Measurements from ENCODE around the gene LGALS1. TPM values are rescaled to one million over a fixed set of nuclear protein-coding genes. Genes with fewer than 3 reads are reported as not detected.

LGALS1 gene
- total and polyA plus RNA-seq, 9 of the 15 experiments (the other 6 are each of a cell fraction or from before 2014, with no cell fraction given) = 160 to 800 (median 330) TPM

- no peak for TF ChIP-seq SAP30 (IDR thresholded peaks at IDR 0.05; ENCODE audit: borderline replicate concordance, insufficient read depth, low read depth, low read length, poor library complexity, severe bottlenecking)
- no peak for TF ChIP-seq CEBPG (CRISPR knock-in tag; IDR thresholded peaks at IDR 0.05)
- no peak for TF ChIP-seq CEBPG (tag; conservative IDR thresholded peaks at IDR 0.05 in 1 of 2, IDR thresholded peaks at IDR 0.05 in 1 of 2)
- peak; percentile 95 for TF ChIP-seq FOSL1 (tag; conservative IDR thresholded peaks at IDR 0.05)
- peak; percentile 70; the same call in 1 of the 2 replicates for TF ChIP-seq RNF2 (IDR thresholded peaks at IDR 0.05)
- no peak for TF ChIP-seq NFYB (IDR thresholded peaks at IDR 0.05; ENCODE audit: extremely low read depth, insufficient read length)
- TF ChIP-seq RBFOX2 (IDR thresholded peaks at IDR 0.05; ENCODE audit: low read depth, low read length) = peak; percentile 80
- peak; percentile 60 for TF ChIP-seq EP400 (IDR thresholded peaks at IDR 0.05)
- TF ChIP-seq CREM (IDR thresholded peaks at IDR 0.05; ENCODE audit: low read depth) = peak; percentile 80
- TF ChIP-seq MAZ (CRISPR knock-in tag; conservative IDR thresholded peaks at IDR 0.05 in 1 of 2, IDR thresholded peaks at IDR 0.05 in 1 of 2) = peak; percentile 71 to 94
- no peak for TF ChIP-seq ZBTB43 (CRISPR knock-in tag; IDR thresholded peaks at IDR 0.05)
- no peak for TF ChIP-seq CHD1 (IDR thresholded peaks at IDR 0.05; ENCODE audit: low read length)
- TF ChIP-seq BRCA1 (IDR thresholded peaks at IDR 0.05) = no peak
- no peak for TF ChIP-seq BRCA1 (CRISPR knock-in tag; IDR thresholded peaks at IDR 0.05)
- TF ChIP-seq ARID1B (IDR thresholded peaks at IDR 0.05) = peak; percentile 77
- TF ChIP-seq ZNF766 (CRISPR knock-in tag; conservative IDR thresholded peaks at IDR 0.05) = peak; percentile 78
- TF ChIP-seq JUND (IDR thresholded peaks at IDR 0.05; ENCODE audit: borderline replicate concordance, low read depth, low read length) = peak; percentile 93
- peak; percentile 87; the same call in 1 of the 3 replicates for TF ChIP-seq JUND (tag; IDR thresholded peaks at IDR 0.05; ENCODE audit: borderline replicate concordance, low read depth, low read length)
- TF ChIP-seq HCFC1 (IDR thresholded peaks at IDR 0.05; ENCODE audit: low read depth, low read length) = no peak
- peak; percentile 28; the same call in 1 of the 2 replicates for TF ChIP-seq TCF3 (CRISPR knock-in tag; IDR thresholded peaks at IDR 0.05)
- TF ChIP-seq CBFA2T2 (conservative IDR thresholded peaks at IDR 0.05) = peak; percentile 34; the same call in 1 of the 2 replicates
- TF ChIP-seq ZBTB1 (CRISPR knock-in tag; IDR thresholded peaks at IDR 0.05; ENCODE audit: borderline replicate concordance, low read depth) = no peak
- peak; percentile 63 to 86 for TF ChIP-seq E2F6 (IDR thresholded peaks at IDR 0.05; ENCODE audit: borderline replicate concordance in 1 of 2, extremely low read depth in 1 of 2, insufficient read depth in 1 of 2, insufficient read length in 1 of 2, low read depth in 1 of 2, low read length in 1 of 2, poor library complexity in 1 of 2, severe bottlenecking in 1 of 2)
- peak; percentile 76 for TF ChIP-seq CCNT2 (IDR thresholded peaks at IDR 0.05; ENCODE audit: borderline replicate concordance, extremely low read depth, insufficient read length, low read depth, low read length)
- 0 out of 2 replicates have a peak, but pooled peaks have one; percentile 34 for TF ChIP-seq HDAC2 (IDR thresholded peaks at IDR 0.05)
- TF ChIP-seq CBFA2T3 (IDR thresholded peaks at IDR 0.05) = peak; percentile 58
- peak; percentile 53 for TF ChIP-seq ZNF444 (CRISPR knock-in tag; IDR thresholded peaks at IDR 0.05)
Observed at GRCh38 chr22:37676736-37677492, 1.5 kb downstream of the LGALS1 start (continued).

Data from K562 (cell line).